Psoas muscle (tissue), 8 donors: ENCODE measurements around the gene OR10A4. TPM values are rescaled to one million over a fixed set of nuclear protein-coding genes. Genes with fewer than 3 reads are reported as not detected.
"Not testable (repeated sequence)": the region's sequence is repeated elsewhere in the genome, so short reads cannot be mapped to it uniquely, and the experiment has no call there.

Source experiments
- ATAC-seq, 4 donors: fragments of 200-7000 bp; cut with Tn5 transposase; one replicate each; pipeline ENCODE4 v1.9.1; 2020; ENCODE audit warnings: moderate library complexity in 3 of 4, mild to moderate bottlenecking in 2 of 4
- DNase-seq, 2 donors: peaks; one replicate each; pipeline ENCODE4 v3.0.0-alpha.2; 2020
- H3K27ac ChIP-seq: fragments of 200-600 bp; one replicate; pipeline ENCODE4 v1.8.0; 2022
- H3K27me3 ChIP-seq, 3 donors: fragments of 200-600 bp in 1 of 3; one replicate each; pipeline versions ENCODE4 v1.6.1 to v1.8.0; 2013 to 2022; ENCODE audit warnings: low read length in 2 of 3, mild to moderate bottlenecking in 2 of 3, moderate library complexity in 1 of 3; ENCODE audit not compliant: insufficient read depth in 3 of 3
- H3K36me3 ChIP-seq, 2 donors: fragments of 200-600 bp in 1 of 2; one replicate each; pipeline versions ENCODE4 v1.6.1 to v1.8.0; 2013 to 2022; ENCODE audit warnings: low read depth in 1 of 2, mild to moderate bottlenecking in 1 of 2, moderate library complexity in 1 of 2; ENCODE audit not compliant: insufficient read depth in 1 of 2
- H3K4me1 ChIP-seq: fragments of 200-600 bp; one replicate; pipeline ENCODE4 v1.8.0; 2022
- H3K4me3 ChIP-seq: fragments of 200-600 bp; one replicate; pipeline ENCODE4 v1.8.0; 2022; ENCODE audit warnings: mild to moderate bottlenecking
- H3K9me3 ChIP-seq: fragments of 200-600 bp; one replicate; pipeline ENCODE4 v1.8.0; 2022
- CTCF ChIP-seq: fragments of 200-600 bp; IDR thresholded peaks from one replicate; pipeline ENCODE4 v1.8.0; 2022; ENCODE audit warnings: antibody characterized with exemption
- WGBS, 3 donors: extraction: QIAGEN DNeasy Blood & Tissue Kit; methylation state at CpG; one replicate each; pipeline versions ENCODE4 v1.1.6 to v1.1.7; 2013; 5-methylcytosine and 5-hydroxymethylcytosine counted together
- intact Hi-C, 2 donors: fragments of 100-400 bp; cut with DNase I; formaldehyde crosslinking; loops; one replicate each; pipeline versions ENCODE4 v1.11.0 to v1.14.2; 2022
- polyA plus RNA-seq, 3 donors: library from polyadenylated mRNA; stranded (reverse); fragments of 200-250 nt; gene quantifications; one replicate each; pipeline ENCODE4 v1.2.3, GENCODE V29; 2013
- total RNA-seq, 4 donors: library from RNA; stranded (reverse); fragmentation: NEBNext Ultra II Directional in 2 of 4; extraction: Animal tissue kit (Norgen Biotek cat#: 25700) in 2 of 4; gene quantifications; one replicate each; pipeline versions ENCODE4 v1.2.1 to v1.2.4, GENCODE V29; 2021 to 2023
- donor health status: healthy with polysubstance abuse.
- donor health status: DM: no; HTN: no; CAD: no; lungs with moderate emphysema.
- donor health status: Bipolar disorder and iron deficiency.
- donor health status: healthy.
- donor health status: DM: yes; HTN: yes; CAD: no.
- donor health status: DM: no; HTN: no; CAD: no.
- donor health status: DM: no; HTN: no; CAD: no.
- donor health status: DM: yes; HTN: yes; CAD: no.

OR10A4 gene
- total and polyA plus RNA-seq, 7 donors, result not detected

DNA sequence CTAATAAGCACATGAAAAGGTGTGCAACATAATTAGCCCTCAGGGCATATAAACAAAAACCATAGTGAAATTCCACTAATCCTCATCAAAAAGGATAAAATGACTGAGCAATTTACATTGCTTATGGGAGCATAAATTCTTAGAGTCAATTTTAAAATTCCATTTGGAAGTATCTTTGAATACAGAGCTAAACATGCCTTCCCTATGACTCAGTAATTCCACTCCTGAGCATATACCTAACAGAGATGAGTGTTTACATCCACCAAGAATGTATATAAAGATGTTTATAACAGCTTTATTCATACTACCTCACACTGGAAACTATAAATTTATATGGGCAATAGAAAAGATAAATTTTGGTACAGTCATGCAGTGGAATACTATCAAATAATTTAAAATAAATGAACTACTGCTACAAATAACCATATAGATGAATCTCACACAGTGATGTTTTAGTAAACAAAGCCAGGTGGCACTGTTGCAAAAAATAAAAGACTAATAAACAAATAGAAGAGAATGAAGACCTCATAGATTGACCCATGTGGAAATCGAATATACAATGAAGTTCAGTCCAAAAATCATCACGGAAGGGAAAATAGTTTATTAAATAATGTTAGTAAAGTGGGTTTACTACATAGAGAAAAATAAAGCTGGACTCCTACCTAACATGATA lies 24.0 kb downstream of the OR10A4 start:
- no peaks in the 10 kb centered on the region for H3K9me3 ChIP-seq
- intact Hi-C loops, result no loop called here
- no peak overlapping the region for H3K27ac ChIP-seq
- no peaks in the 10 kb centered on the region for H3K36me3 ChIP-seq
- no peaks in the 10 kb centered on the region for H3K27me3 ChIP-seq
- no peak for DNase-seq
- H3K4me3 ChIP-seq, result no peak overlapping the region
- TF ChIP-seq CTCF, result peak; percentile 6
- no peaks in the 10 kb centered on the region for H3K4me1 ChIP-seq
- 59 to 78% (median 60%) methylated on average over 2 of the region's 2 CpGs for WGBS, 3 donors
- no peak for ATAC-seq

DNA sequence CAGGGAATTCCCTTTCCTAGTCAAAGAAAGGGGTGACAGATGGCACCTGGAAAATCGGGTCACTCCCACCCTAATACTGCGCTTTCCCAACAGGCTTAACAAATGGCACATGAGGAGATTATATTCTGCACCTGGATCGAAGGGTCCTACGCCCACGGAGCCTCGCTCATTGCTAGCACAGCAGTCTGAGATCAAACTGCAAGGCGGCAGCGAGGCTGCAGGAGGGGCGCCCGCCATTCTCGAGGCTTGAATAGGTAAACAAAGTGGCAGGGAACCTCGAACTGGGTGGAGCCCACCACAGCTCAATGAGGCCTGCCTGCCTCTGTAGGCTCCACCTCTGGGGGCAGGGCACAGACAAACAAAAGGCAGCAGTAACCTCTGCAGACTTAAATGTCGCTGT lies 28.4 kb downstream of the OR10A4 start:
- H3K27ac ChIP-seq, H3K4me1 ChIP-seq, DNase-seq, H3K9me3 ChIP-seq, H3K36me3 ChIP-seq, H3K4me3 ChIP-seq, H3K27me3 ChIP-seq, intact Hi-C loops, ATAC-seq: not testable (repeated sequence)
- 82 to 92% (median 84%) methylated on average over 13 of the region's 13 CpGs for WGBS, 3 donors

- 91 to 95% (median 92%) methylated on average over 3 of the region's 3 CpGs for WGBS, 3 donors
- no peak for DNase-seq
- TF ChIP-seq CTCF, result no peak
- Histone ChIP-seq H3K36me3 (no peaks in the 10 kb centered on the region), H3K9me3 (no peaks in the 10 kb centered on the region), H3K4me3 (no peak overlapping the region), H3K27me3 (no peaks in the 10 kb centered on the region), H3K4me1 (no peaks in the 10 kb centered on the region), H3K27ac (no peak overlapping the region)
- no peak for ATAC-seq
- intact Hi-C loops, result no loop called here
Measured at GRCh38 chr11:6911378-6911777, 35.0 kb downstream of the OR10A4 start.

- Histone ChIP-seq H3K27me3 (no peaks in the 10 kb centered on the region), H3K4me1 (no peaks in the 10 kb centered on the region), H3K27ac (no peak overlapping the region), H3K36me3 (no peaks in the 10 kb centered on the region), H3K4me3 (no peak overlapping the region), H3K9me3 (no peaks in the 10 kb centered on the region)
- 50 to 55% (median 51%) methylated on average over 3 of the region's 3 CpGs for WGBS, 3 donors
- DNase-seq (no peak), ATAC-seq (no peak)
- intact Hi-C loops, result no loop called here
- TF ChIP-seq CTCF, result no peak
Measured at GRCh38 chr11:6911948-6912347, 35.5 kb downstream of the OR10A4 start.

DNA sequence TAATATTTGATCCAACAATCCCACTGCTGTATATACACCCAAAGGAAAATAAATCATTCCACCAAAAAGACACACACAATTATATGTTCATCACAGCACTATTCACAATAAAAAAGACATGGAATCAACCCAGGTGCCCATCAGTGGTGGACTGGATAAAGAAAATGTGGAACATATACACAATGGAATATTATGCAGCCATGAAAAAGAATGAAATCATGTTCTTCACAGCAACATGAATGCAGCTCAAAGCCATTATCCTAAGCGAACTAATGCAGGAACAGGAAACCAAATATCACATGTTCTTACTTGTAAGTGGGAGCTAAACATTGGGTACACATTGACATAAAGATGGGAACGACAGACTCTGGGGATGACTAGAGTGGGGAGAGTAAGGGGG lies 43.3 kb downstream of the OR10A4 start:
- Histone ChIP-seq H3K4me3 (no peak overlapping the region), H3K27me3 (no peaks in the 10 kb centered on the region), H3K4me1 (no peaks in the 10 kb centered on the region), H3K36me3 (no peaks in the 10 kb centered on the region), H3K27ac (no peak overlapping the region), H3K9me3 (no peaks in the 10 kb centered on the region)
- DNase-seq (no peak), ATAC-seq (no peak)
- intact Hi-C loops, result no loop called here
- no peak for TF ChIP-seq CTCF
- WGBS, 3 donors, result 25 to 54% (median 47%) methylated on average over 2 of the region's 2 CpGs
